ENCODE results near the gene ZER1.

The ZER1 gene

GRCh38 chr9:128732576-128732975 is 39.2 kb downstream of the ZER1 start:
- DNase-seq = no peak

DNA sequence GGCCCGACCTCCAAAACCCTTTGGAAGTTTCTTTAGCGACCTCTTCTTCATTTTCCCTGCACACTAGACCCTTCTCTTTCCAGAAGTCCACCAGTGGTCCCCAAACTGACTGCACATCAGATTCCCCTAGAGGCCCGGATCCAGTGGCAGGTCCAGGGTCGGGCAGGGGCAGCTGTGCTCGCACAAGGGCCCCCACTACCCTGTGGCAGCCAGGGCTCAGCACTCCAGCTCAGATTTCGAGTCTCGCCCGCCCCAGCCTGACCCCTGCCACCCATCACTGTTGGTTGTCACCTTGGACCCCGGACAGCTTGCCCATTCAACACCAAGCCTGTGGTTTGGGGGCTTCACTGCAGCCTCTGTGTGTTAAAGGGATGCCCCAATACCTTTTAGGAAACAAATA is 40.0 kb downstream of the ZER1 start:
- DNase-seq = no peak

- DNase-seq = no peak
Measured at GRCh38 chr9:128731093-128731492, 40.6 kb downstream of the ZER1 start.

DNA sequence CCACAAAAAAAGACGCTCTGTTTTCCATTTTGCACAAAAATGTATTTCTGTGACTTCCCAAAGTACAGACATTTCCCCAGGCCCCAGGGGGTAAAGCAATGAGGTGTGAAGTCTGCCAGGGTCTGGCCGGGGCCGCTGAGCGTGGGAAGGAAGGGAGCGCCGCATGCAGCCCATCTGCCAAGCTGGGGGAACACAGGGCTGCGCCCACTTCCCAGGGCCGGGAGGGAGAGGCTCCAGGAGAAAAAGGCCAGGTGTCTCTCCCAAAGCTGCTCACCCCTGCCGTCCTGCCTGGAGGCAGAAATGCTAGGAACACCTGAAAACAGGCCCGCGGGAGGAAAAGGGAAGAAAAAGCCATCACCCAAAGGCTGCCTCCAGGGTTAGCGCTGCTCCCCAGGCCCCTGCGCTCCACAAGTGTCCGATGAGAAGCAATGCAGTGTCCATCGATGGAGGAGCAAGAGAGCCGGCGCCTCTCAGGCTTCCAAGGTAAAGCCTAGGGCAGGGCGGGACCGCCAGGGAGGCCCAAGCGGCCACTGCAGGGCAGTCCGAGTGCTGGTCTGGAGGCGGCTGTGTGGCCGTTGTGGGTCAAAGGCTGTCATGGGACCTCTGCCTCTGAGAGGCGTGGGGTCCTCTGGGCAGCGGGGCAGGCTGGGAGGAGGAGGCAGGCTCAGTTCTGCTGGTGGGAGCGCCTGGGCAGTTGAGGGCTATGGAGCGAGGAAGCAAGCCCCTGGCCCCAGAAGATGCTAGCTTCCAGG is 41.8 kb downstream of the ZER1 start:
- no peak for DNase-seq

DNA sequence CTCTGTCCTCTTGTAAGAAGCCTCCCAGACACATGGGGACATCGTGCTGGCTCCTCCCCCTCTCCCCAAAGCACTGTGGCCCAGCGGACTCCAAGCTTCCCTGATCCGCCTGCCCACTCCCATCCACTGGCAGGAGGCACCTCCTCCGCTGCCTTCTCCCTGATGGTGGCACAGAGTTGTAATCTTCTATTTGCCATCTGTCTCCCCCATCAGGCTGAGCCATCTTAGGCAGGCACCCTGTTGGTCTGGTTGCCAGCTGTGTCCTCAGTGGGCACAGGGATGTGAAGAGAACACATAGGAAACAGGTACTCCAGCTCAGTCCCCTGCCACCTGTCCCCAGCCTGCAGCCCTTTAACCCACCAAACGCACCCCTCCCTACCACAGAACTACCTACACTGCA is 42.4 kb downstream of the ZER1 start:
- no peak for DNase-seq

- no peak for DNase-seq
Measured at GRCh38 chr9:128728298-128728697, 43.4 kb downstream of the ZER1 start.

GRCh38 chr9:128727640-128728248 is 44.0 kb downstream of the ZER1 start:
- no peak for DNase-seq

DNA sequence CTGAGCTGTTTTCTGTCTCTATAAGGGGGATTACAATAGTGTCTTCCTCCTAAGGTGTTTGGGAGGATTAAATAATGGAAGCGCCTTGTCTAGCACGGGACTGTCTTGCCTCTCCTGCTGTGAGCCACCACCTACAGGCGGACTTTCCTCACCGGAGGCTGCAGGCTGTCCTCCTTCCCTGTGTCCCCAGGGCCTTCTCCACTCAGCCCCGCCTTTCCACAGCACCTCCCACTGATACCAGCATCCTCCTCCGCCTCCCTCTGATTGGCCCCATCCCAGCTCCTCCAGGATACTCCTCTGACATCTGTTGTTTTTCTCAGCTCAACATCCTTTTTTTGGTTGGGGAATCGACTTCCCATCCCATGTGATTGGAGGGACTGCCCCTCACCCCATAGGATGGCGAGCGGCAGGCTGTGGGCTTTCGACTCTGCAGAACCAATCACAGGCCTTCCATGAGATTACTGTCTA is 46.9 kb downstream of the ZER1 start:
- no peak for DNase-seq

GRCh38 chr9:128723866-128724743 is 47.6 kb downstream of the ZER1 start, which contains the start of gene ZDHHC12:
Gene ZDHHC12, minus strand, starts transcription at chr9:128724127. Its CDS starts 34 bp downstream, at chr9:128724093.
- peak; percentile 99 for DNase-seq

DNA sequence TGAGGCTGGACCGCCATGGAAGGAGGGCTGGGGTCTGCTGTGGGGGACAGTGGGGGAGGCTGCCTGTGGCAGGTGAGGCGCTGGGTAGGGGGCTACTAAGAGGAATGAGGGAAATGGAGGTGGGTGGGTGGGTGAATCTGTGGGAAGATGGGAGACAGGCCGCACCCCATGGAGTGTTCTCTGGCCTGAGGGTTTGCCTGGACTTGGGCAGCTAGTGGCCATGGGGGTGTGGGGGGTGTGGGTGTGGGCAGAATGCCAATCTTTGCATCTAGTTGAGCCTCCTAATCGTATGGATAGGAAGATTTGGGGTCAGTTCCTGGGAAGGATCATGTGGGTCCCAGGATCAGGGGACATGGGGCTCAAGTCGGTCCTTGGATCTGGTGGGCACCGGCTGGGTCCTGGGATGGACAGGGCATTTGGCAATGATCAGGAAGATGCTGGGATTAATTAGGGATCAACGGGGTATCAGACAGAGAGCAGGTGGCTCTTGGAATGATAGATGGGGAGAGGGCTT is 48.3 kb downstream of the ZER1 start:
- no peak for DNase-seq

GRCh38 chr9:128722380-128723351 is 49.1 kb downstream of the ZER1 start:
- DNase-seq = no peak

DNA sequence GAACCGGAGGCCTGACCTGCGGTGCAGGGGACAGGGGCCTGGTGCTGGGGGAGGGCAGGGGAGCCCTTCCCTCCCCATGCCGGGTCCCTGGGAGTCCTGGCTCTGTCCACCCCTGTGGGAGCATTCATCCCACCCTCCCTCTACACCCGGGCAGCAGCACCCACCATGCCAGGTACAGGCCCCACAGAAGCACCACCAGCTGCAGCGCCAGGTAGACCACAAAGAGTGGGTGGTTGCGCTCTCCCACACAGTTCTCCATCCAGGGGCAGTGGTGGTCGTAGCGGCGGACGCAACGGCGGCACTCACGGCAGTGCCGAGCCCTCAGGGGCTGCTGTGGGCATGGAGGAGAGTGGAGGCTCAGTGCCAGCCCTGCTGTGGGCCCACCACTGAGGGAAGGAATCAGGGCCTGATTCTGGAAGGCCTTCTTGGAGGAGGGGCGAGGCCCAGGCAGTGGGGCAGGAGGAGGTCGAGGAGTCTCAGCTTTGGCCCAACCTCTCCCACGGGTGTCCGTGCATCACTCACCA is 50.2 kb downstream of the ZER1 start:
- no peak for DNase-seq

GRCh38 chr9:128720841-128721486 is 50.8 kb downstream of the ZER1 start:
- no peak for DNase-seq

GRCh38 chr9:128719919-128720605 is 51.7 kb downstream of the ZER1 start:
- DNase-seq = no peak

DNA sequence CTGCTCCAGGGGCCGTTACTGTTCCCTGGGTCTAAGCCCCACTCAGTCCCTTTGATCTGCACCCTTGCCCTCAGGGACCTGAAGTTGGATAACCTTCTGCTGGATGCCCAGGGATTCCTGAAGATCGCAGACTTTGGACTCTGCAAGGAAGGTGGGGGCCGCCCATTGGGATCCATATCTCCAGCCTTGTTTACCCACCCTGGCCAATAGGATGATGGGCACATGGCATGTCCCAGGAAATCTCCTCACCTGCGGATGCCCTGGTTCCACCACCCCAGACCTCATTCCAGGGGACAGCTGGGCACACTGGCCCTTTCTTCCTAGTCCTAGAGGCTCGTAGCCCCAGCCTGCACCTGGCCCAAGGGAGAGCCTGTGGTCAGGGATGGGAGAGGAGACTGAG is 53.3 kb downstream of the ZER1 start:
- no peak for DNase-seq

DNA sequence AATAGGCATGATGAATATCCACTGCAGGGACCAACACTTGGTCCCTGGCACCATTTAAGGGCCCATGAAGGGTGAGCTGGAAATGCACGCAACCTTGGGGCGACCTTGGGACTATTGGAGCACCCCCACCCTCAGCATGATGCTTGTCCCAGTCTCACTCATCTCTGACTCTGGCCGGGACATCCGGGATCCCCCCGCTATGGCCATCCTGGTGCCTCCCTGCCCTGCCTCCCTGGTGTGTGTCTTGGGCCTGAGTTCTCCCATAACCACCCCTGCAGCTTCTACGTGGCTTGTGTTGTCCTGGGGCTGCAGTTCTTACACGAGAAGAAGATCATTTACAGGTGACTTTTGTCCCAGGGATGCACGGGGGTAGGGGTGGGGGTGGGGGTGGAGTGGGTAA is 53.7 kb downstream of the ZER1 start:
- no peak for DNase-seq

DNA sequence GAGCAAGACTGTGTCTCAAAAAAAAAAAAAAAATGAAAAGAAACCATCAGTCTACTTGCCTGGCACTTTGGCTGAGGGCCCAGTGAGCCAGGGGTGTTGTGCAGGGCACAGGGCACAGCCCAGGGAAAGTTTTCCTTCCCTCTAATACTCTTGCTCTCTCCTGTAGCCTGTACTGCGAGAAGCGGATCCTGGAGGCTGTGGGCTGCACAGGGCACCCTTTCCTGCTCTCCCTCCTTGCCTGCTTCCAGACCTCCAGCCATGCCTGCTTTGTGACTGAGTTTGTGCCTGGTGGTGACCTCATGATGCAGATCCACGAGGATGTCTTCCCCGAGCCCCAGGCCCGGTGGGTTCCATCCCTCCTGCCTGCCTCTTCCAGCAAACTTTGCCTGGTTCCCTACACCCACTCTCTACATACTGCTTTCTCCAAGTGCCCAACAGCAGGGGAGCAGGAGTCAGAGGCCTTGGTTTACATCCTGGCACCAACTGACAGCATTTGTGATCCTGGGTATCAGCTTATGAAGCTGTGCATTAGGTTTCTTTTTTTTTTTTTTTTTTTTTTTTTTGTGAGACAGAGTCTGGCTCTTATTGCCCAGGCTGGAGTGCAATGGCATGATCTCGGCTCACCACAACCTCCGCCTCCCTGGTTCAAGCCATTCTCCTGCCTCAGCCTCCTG is 55.0 kb downstream of the ZER1 start:
- DNase-seq = no peak

- no peak for DNase-seq
Measured at GRCh38 chr9:128715436-128715750, 56.3 kb downstream of the ZER1 start.

- no peak for DNase-seq
Measured at GRCh38 chr9:128714586-128715435, 56.9 kb downstream of the ZER1 start.
